Gastroesophageal sphincter (tissue), 4 donors: Measurements from ENCODE around the gene ARHGEF11. TPM values are rescaled to one million over a fixed set of nuclear protein-coding genes. Genes with fewer than 3 reads are reported as not detected.

Source experiments
- ATAC-seq: fragments of 150-250 bp; one replicate; pipeline ENCODE4 v1.9.1; 2016; ENCODE audit warnings: mild to moderate bottlenecking, moderate library complexity
- H3K27ac ChIP-seq, 4 donors: fragments of 200-600 bp; sonication (generic) in 3 of 4; 1 replicate in 3 of 4; 2 replicates in 1 of 4; pipeline ENCODE4 v1.5.1; 2016 to 2019
- H3K27me3 ChIP-seq: fragments of 200-600 bp; sonication (generic); one replicate; pipeline ENCODE4 v1.5.1; 2019
- H3K36me3 ChIP-seq, 2 donors: fragments of 200-600 bp; sonication (generic); one replicate each; pipeline ENCODE4 v1.5.1; 2019; ENCODE audit warnings: control low read depth in 1 of 2
- H3K4me1 ChIP-seq, 3 donors: fragments of 200-600 bp; sonication (generic); 1 replicate in 2 of 3; 2 replicates in 1 of 3; pipeline ENCODE4 v1.5.1; 2016 to 2019; ENCODE audit warnings: control low read depth in 2 of 3
- H3K4me3 ChIP-seq, 2 donors: fragments of 200-600 bp; sonication (generic); one replicate each; pipeline ENCODE4 v1.5.1; 2019; ENCODE audit warnings: mild to moderate bottlenecking in 1 of 2, moderate library complexity in 1 of 2
- H3K9me3 ChIP-seq, 3 donors: fragments of 200-600 bp; sonication (generic); one replicate each; pipeline ENCODE4 v1.5.1; 2017 to 2019; ENCODE audit warnings: control low read depth in 2 of 3
- CTCF ChIP-seq, 4 experiments: fragments of 200-600 bp in 2 of 4; fragments of 450-650 bp in 2 of 4; sonication (generic) in 1 of 4; IDR thresholded peaks; one replicate each; pipeline ENCODE4 v1.5.1; 2017 to 2019; ENCODE audit warnings: antibody characterized with exemption in 4 of 4, mild to moderate bottlenecking in 2 of 4, moderate library complexity in 2 of 4
- EP300 ChIP-seq: sonication (generic); formaldehyde crosslinking; IDR thresholded peaks from one replicate; pipeline ENCODE4 v1.6.1; 2017; ENCODE audit warnings: antibody characterized with exemption, mild to moderate bottlenecking
- POLR2A ChIP-seq, 2 donors: fragments of 450-650 bp; IDR thresholded peaks; one replicate each; pipeline ENCODE4 v1.6.1; 2017; ENCODE audit warnings: antibody characterized with exemption in 2 of 2, mild to moderate bottlenecking in 2 of 2, moderate library complexity in 1 of 2
- POLR2AphosphoS5 ChIP-seq: sonication (generic); formaldehyde crosslinking; IDR thresholded peaks from one replicate; pipeline ENCODE4 v1.6.1; 2017; ENCODE audit warnings: antibody characterized with exemption
- WGBS, 2 donors: methylation state at CpG; one replicate each; pipeline ENCODE4 v1.1.5; 2018; ENCODE audit warnings: low coverage in 1 of 2; 5-methylcytosine and 5-hydroxymethylcytosine counted together
- total RNA-seq, 4 donors: library from RNA; depleted of rRNA; stranded (reverse); fragments of >200 nt; gene quantifications; one replicate each; pipeline ENCODE4 v1.1.0, GENCODE V29; 2016

Gene ARHGEF11
- total RNA-seq, 4 donors from 2014 or later = 28.5 to 51.7 (median 37.3) TPM

- Histone ChIP-seq H3K27me3 (no peaks in the 10 kb centered on the region), H3K9me3 (no peaks in the 10 kb centered on the region), H3K36me3 (peaks cover under 1 to 99% of the 10 kb centered on the region in 2 donors), H3K4me3 (no peak overlapping the region), H3K27ac (no peak overlapping the region), H3K4me1 (no peaks in the 10 kb centered on the region)
- no peak for TF ChIP-seq EP300
- no peak for TF ChIP-seq CTCF (IDR thresholded peaks at IDR 0.05)
- no peak for ATAC-seq
- 80 to 84% methylated on average over 3 of the region's 3 CpGs for WGBS, 2 donors
Measured at GRCh38 chr1:156970017-156970416, 75.5 kb downstream of the ARHGEF11 start.

- no peaks in the 10 kb centered on the region for H3K9me3 ChIP-seq
- ATAC-seq = no peak
- peaks cover 0 to 99% of the 10 kb centered on the region in 2 donors for H3K36me3 ChIP-seq
- no peaks in the 10 kb centered on the region for H3K27me3 ChIP-seq
- no peak overlapping the region for H3K27ac ChIP-seq
- no peaks in the 10 kb centered on the region for H3K4me1 ChIP-seq
- 96 to 100% methylated on average over 2 to 3 of the region's 3 CpGs for WGBS, 2 donors
- H3K4me3 ChIP-seq = no peak overlapping the region
- TF ChIP-seq POLR2AphosphoS5 (no peak), POLR2A (IDR thresholded peaks at IDR 0.05) (no peak), CTCF (IDR thresholded peaks at IDR 0.05) (no peak)
Measured at GRCh38 chr1:156969496-156969895, 76.0 kb downstream of the ARHGEF11 start.

- Histone ChIP-seq H3K9me3 (no peaks in the 10 kb centered on the region), H3K27me3 (no peaks in the 10 kb centered on the region), H3K27ac (no peak overlapping the region), H3K36me3 (peaks cover 0 to 100% of the 10 kb centered on the region in 2 donors), H3K4me1 (no peaks in the 10 kb centered on the region), H3K4me3 (no peak overlapping the region)
- ATAC-seq = no peak
- no peak for TF ChIP-seq POLR2AphosphoS5
- no peak for TF ChIP-seq EP300
- no peak for TF ChIP-seq CTCF (IDR thresholded peaks at IDR 0.05)
- no peak for TF ChIP-seq POLR2A (IDR thresholded peaks at IDR 0.05)
- WGBS, 2 donors = 75 to 100% methylated on average over 1 to 2 of the region's 2 CpGs
Measured at GRCh38 chr1:156964441-156964840, 81.1 kb downstream of the ARHGEF11 start.

GRCh38 chr1:156963621-156964020 lies 81.9 kb downstream of the ARHGEF11 start:
- Histone ChIP-seq H3K27ac (no peak overlapping the region), H3K4me3 (no peak overlapping the region), H3K9me3 (no peaks in the 10 kb centered on the region), H3K4me1 (no peaks in the 10 kb centered on the region), H3K36me3 (peaks cover 0 to 100% of the 10 kb centered on the region in 2 donors), H3K27me3 (no peaks in the 10 kb centered on the region)
- ATAC-seq = no peak
- no peak for TF ChIP-seq POLR2A (IDR thresholded peaks at IDR 0.05)
- no peak for TF ChIP-seq CTCF (IDR thresholded peaks at IDR 0.05)
- no peak for TF ChIP-seq POLR2AphosphoS5
- TF ChIP-seq EP300 = no peak
- WGBS, 2 donors = 42% methylated on average over 2 of the region's 3 CpGs; no CpG with 5 or more reads in 1 of the 2 donors

GRCh38 chr1:156961709-156962108 lies 83.8 kb downstream of the ARHGEF11 start:
- ATAC-seq = no peak
- Histone ChIP-seq H3K9me3 (no peaks in the 10 kb centered on the region), H3K36me3 (peaks cover 0 to 100% of the 10 kb centered on the region in 2 donors), H3K4me1 (no peaks in the 10 kb centered on the region), H3K27ac (no peak overlapping the region), H3K27me3 (no peaks in the 10 kb centered on the region), H3K4me3 (no peak overlapping the region)
- TF ChIP-seq EP300 = no peak
- WGBS, 2 donors = 77 to 95% methylated on average over 2 to 4 of the region's 4 CpGs
